Activated T-cell treated with anti-CD3 and anti-CD28 coated beads for 1 hour (primary cell): Measurements from ENCODE around the gene PRPF8.
A peak's percentile ranks its signal among the peaks of the same experiment; 100 is the strongest.
"Not testable (repeated sequence)": the region's sequence is repeated elsewhere in the genome, so short reads cannot be mapped to it uniquely, and the experiment has no call there.

Source experiments
- DNase-seq: peaks from one replicate; pipeline ENCODE4 v3.0.0-alpha.2; 2020; ENCODE audit warnings: low read depth

PRPF8 gene

DNA sequence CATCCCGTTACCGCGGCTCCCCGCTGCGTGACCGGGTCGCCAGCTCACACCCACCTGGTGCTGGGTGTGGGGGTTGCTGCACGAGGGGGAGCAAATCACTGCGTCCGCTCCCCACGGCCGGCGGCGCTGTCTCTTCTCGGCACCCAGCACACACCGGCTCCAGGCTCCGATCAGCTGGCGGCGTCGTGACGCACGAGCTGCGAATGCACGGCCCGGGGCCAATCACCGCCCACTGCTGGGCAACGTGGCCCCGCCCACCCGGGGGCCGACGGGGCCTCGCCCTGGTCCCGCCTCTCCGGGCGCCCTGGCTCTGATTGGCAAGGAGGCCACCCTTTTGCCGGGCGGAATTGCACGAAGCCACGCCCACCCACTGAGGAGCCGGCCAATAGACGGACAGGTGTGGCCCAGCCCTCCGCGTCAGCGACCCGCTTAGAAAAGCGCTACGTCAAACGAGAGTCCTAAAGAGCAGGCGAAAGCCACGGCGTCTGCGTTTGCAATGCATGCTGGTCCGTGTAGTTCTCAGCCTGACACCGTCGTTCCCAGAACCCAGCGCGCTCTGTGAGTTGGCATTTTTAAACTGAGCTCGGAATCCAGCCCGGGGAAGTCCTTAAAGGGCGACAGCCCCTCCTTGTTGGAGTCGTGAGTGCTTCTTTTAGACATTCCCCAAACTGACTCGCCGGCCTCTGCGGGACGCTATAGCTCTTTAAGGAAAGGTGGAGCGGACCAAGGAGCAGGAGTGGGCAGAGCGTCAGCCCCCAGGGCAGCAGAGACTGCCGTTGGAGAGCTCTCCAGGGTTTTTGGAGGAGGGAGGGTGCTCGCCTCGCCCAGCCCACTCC, 31.6 kb upstream of the PRPF8 start:
- DNase-seq: peak; percentile 99

- DNase-seq: no peak
Measured at GRCh38 chr17:1715803-1716075, 31.1 kb upstream of the PRPF8 start.

- no peak for DNase-seq
Measured at GRCh38 chr17:1714980-1715802, 30.5 kb upstream of the PRPF8 start.

GRCh38 chr17:1714427-1714979, 29.8 kb upstream of the PRPF8 start:
- DNase-seq: no peak

- no peak for DNase-seq
Measured at GRCh38 chr17:1713878-1714426, 29.3 kb upstream of the PRPF8 start.

DNA sequence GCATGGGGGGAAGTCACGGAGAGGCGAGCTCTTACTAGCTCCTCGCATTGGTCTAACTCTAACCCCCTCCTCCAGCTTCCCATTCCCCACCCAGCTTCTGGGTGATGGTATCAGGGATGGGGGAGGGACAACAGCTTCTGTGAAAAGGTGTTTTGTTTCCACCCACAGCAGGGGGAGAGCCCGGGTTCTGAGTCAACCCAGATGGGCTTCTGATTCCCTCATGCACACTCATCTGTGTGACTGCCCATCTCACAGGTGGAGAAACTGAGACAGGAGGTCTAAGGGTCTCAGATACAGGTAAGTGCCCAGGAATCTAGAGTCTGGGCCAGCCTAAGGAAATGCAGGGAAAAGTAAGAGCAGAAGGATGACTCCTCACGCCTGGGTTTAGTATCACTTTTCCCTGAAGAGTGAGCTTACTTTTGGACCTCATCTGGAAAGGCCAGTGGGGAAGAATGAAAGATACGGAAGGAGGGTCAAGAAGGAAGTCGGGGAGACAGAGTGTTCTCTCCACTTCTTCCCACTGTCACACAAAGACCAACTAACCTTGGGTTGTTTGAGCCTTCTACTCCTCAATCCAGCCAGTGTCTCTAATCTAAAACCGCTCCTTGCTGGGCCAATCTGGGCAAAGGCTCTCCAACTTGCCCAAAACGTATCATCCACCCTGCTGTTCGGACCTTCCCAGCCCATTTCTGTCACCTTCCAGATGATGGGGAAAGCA, 28.7 kb upstream of the PRPF8 start:
- no peak for DNase-seq

GRCh38 chr17:1712271-1712670, 27.6 kb upstream of the PRPF8 start:
- DNase-seq: no peak

DNA sequence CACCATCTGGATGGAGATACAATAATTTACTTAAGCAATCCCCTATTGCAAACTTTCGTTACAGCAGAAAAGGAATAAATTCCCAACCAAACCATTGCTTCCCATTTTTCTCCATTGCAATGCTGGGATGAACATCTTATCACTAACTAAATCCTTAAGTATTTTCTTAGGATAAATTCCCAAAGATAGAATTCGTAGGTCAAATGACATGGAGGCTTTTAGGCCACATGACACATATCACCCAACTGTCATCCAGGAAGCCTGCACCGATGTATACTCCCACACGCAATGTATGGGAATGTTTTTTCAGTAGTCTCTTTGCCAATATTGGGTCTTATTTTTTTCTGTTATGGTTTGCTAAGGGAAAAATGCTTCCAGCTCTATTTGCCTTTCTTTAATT, 27.1 kb upstream of the PRPF8 start:
- DNase-seq: no peak

DNA sequence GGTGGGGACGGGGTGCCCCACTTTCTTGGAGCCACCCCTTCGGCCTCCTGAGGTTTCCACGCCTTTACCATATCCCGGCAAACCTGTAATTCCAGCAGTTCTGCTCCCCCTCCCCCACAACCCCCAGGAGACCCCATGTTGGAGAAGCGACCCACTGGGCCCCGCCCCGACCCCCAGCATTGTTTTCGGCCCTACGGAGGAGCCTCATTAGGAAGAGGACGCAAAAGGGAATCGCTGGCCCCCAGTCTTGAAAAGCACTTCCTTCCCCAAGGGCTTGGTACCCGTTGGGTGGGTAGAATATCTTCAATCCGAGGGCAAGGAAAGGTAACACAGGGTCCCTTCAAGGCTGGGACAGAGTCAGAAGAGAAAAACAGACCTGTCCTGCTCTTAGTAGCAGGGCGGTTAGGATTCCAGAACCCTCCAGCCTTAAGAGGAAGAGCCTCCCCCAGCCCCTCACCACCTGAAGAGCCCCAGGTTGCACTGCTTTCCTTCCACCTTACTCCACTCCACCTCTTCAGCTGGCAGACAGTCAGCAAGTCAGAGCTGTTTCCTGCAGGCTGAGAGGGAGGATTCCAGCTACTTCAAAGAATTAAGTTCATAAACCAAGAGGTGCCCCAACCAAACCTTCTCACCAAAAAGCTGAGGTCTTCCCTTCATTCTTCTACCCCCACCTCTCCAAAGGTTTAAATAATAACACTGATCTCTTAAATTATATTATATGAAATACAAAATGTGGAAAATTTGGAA, 26.3 kb upstream of the PRPF8 start:
- DNase-seq: no peak

DNA sequence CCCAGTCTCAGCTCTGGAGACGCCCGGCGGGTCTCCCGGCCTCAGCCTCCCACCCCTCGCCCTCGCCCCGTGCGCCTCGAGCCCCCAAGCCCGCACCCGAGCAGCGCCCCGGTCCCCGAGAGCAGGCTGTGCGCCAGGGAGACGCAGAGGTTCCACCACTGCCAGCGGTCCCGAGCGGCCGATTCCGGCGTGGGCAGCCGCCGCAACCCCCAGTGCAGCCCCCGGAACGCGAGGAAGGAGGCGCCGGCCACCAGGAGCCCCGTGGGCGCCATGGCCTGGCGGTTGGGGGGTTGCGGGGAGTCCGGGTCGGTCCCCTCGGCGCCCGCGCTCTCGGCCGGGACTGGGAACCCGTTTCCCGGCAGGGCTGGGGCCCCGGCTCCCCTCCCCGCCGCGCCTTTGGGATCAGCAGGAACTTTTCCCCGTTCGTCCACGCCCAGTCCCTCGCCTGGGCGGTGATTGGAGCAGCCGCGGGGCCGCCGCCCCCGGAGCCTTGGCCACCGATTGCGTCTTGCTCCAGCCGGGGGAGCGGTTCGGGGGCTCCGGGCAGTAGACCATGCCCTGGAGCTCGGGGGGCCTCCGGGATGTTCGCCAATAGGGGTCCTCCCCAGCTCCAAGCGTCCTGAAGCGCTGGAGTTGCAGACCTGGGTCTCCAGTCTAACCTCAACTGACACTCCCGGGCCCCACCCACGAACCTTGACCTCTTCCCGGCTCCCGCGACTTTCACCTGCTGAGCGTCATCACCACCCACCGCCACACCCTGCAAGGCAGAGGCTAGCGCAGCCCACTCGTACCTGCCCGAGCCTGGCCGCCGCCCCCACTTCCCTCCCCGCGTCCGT, 25.5 kb upstream of the PRPF8 start, which contains the start of gene TLCD2:
TSS of gene TLCD2 (minus strand) at position 407 of the 836 bp plus-strand sequence. CDS start at position 272, 135 bp downstream.
- DNase-seq: no peak

DNA sequence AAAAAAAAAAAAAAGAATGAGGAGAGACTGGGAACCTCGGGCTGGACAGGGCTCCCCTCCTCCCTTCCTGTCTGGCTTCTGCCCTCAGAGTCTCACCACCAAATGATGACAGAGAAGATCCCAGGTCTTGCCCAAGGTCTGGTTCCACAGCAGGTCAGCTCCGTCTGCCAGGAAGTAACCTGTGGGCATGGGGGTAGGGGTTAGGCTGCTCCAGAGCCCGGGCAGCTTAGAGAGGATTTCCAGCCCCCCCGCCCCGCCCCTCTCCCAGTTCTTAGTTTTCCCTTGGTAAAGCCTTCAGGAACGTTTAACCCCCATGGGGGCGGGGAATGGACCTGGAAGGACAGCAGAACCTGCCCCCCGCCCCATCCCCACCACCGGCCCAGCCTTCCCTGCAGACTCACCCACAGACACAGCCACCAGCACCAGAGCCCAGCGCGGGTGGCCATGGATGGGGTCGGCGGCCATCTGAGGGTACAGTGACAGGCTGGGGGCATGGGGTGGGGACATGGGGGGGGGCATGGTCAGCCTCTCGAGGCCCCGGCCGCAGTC, 24.8 kb upstream of the PRPF8 start:
- no peak for DNase-seq

- DNase-seq: not testable (repeated sequence)
Measured at GRCh38 chr17:1708791-1709346, 24.2 kb upstream of the PRPF8 start.

GRCh38 chr17:1707107-1707506, 22.4 kb upstream of the PRPF8 start:
- DNase-seq: no peak

DNA sequence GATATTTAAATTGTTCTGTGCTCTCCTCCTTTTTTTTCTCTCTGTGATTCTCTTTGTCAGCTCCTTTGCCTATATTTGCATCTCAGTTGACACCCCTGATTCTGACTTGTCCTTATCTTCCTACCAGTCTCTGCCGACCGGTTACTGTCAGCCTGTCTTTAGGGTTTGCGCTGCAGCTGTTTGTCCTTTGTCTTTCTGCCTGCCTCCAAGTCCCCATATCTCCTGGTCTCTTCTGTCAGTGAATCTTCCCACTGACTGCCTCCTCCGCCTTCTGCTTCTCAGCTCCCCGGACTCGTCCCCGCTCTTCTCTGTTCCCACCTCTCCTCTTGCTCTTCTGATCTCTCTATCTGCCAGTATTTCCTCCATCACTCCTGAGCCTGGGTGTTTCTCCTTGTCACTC, 20.3 kb upstream of the PRPF8 start:
- DNase-seq: no peak

DNA sequence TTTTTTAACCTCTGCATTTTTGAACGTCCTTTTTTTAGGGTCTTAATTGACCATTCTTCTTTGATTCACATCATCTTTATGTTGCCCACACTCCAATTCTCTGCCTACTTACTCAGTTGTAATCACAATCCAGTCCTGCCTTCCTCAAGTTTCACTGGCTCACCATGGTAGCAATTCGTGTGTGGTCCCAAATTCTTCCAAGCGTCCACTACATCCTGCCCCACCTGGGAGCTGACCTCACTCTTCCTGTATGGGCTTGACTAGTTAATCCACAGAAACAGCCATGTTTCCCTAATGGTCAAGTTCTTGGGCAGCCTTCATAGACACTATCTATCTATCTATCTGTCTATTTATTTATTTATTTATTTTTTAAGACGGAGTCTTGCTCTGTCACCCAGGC, 18.4 kb upstream of the PRPF8 start:
- no peak for DNase-seq

DNA sequence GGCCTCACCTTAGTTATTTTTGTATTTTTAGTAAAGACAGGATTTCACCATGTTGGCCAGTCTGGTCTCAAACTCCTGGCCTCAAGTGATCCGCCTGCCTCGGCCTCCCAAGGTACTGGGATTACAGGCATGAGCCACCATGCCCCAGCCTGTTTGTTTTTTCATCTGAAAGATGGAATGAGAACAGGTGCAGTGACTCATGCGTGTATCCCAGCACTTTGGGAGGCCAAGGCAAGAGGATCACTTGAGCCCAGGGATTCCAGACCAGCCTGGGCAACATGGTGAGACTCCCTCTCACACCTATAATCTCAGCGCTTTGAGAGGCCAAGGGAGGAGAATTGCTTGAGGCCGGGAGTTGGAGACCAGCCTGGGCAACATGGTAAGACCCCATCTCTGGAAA, 15.2 kb upstream of the PRPF8 start:
- DNase-seq: not testable (repeated sequence)

- DNase-seq: no peak
Measured at GRCh38 chr17:1697681-1698080, 13.0 kb upstream of the PRPF8 start.

DNA sequence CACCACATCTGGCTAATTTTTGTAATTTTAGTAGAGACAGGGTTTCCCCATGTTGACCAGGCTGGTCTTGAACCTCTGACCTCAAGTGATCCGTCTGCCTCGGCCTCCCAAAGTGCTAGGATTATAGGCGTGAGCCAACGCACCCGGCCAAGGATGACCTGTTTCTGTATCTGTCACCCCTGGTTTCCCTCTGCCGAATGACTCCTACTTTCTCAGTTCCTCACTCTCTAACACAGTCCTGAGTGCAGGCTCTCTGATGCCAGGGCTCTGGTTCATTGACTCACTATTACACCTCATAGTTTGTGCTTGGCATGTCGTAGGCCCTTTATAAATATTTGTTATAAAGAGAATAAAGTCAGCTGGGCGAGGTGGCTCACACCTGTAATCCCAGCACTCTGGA, 10.7 kb upstream of the PRPF8 start:
- no peak for DNase-seq

- no peak for DNase-seq
Measured at GRCh38 chr17:1693339-1693738, 8.7 kb upstream of the PRPF8 start.
